RWPE2 (cell line): ENCODE results near the gene GPSM1.

Experiments
- ATAC-seq: fragments of 200-7000 bp; cut with Tn5 transposase; 3 replicates; pipeline ENCODE4 v1.9.1; 2021; ENCODE audit warnings: low read depth
- DNase-seq: peaks from one replicate; pipeline ENCODE4 v3.0.0-alpha.2; 2020; ENCODE audit warnings: low spot score
- H3K27ac ChIP-seq: fragments of 450-650 bp; 2 replicates; pipeline ENCODE4 v1.5.1; 2017; ENCODE audit warnings: mild to moderate bottlenecking; ENCODE audit not compliant: poor library complexity, severe bottlenecking
- H3K27me3 ChIP-seq: fragments of 250-450 bp; sonication (Bioruptor Pico); 2 replicates; pipeline ENCODE4 v1.5.1; 2021; ENCODE audit warnings: mild to moderate bottlenecking, moderate library complexity; ENCODE audit not compliant: insufficient read depth, poor library complexity, severe bottlenecking
- H3K36me3 ChIP-seq: fragments of 250-450 bp; sonication (Bioruptor Pico); 2 replicates; pipeline ENCODE4 v1.5.1; 2020; ENCODE audit warnings: low read depth, mild to moderate bottlenecking, moderate library complexity
- H3K4me1 ChIP-seq: fragments of 250-450 bp; sonication (Bioruptor Pico); 2 replicates; pipeline ENCODE4 v1.5.1; 2021; ENCODE audit warnings: mild to moderate bottlenecking, moderate library complexity; ENCODE audit not compliant: insufficient read depth, poor library complexity, severe bottlenecking
- H3K4me3 ChIP-seq: fragments of 250-450 bp; sonication (Bioruptor Pico); 2 replicates; pipeline ENCODE4 v1.5.1; 2021; ENCODE audit warnings: mild to moderate bottlenecking, moderate library complexity; ENCODE audit not compliant: severe bottlenecking
- H3K9me3 ChIP-seq: fragments of 250-450 bp; sonication (Bioruptor Pico); 2 replicates; pipeline ENCODE4 v1.5.1; 2021; ENCODE audit warnings: mild to moderate bottlenecking, moderate library complexity; ENCODE audit not compliant: severe bottlenecking
- CTCF ChIP-seq: fragments of 450-650 bp; IDR thresholded peaks from one replicate; pipeline ENCODE4 v1.5.1; 2017; ENCODE audit warnings: mild to moderate bottlenecking, moderate library complexity; ENCODE audit not compliant: poor library complexity, severe bottlenecking

The GPSM1 gene

GRCh38 chr9:136373300-136374182 lies 46.2 kb downstream of the GPSM1 start, which contains the start of gene CARD9:
Gene CARD9, minus strand, starts transcription at chr9:136373669. Its CDS starts 1,591 bp downstream, at chr9:136372078.
- DNase-seq, result no peak
- no peaks in the 10 kb centered on the region for H3K36me3 ChIP-seq
- H3K4me3 ChIP-seq, result no peak within 1 kb of the TSS
- H3K27me3 ChIP-seq, result no peaks in the 10 kb centered on the region
- H3K9me3 ChIP-seq, result no peaks in the 10 kb centered on the region
- H3K4me1 ChIP-seq, result no peaks in the 10 kb centered on the region
- TF ChIP-seq CTCF, result no peak
- ATAC-seq, result no peak
- no peak within 1 kb of the TSS for H3K27ac ChIP-seq

GRCh38 chr9:136374183-136374575 lies 46.8 kb downstream of the GPSM1 start:
- ATAC-seq (no peak), DNase-seq (no peak)
- no peak overlapping the region for H3K27ac ChIP-seq
- no peaks in the 10 kb centered on the region for H3K27me3 ChIP-seq
- no peak for TF ChIP-seq CTCF
- no peaks in the 10 kb centered on the region for H3K9me3 ChIP-seq
- H3K4me1 ChIP-seq, result no peaks in the 10 kb centered on the region
- H3K4me3 ChIP-seq, result no peak overlapping the region
- H3K36me3 ChIP-seq, result no peaks in the 10 kb centered on the region

- H3K9me3 ChIP-seq, result no peaks in the 10 kb centered on the region
- no peak for DNase-seq
- H3K36me3 ChIP-seq, result no peaks in the 10 kb centered on the region
- H3K4me3 ChIP-seq, result no peak overlapping the region
- no peaks in the 10 kb centered on the region for H3K4me1 ChIP-seq
- no peak for TF ChIP-seq CTCF
- H3K27ac ChIP-seq, result no peak overlapping the region
- H3K27me3 ChIP-seq, result no peaks in the 10 kb centered on the region
- no peak for ATAC-seq
Observed at GRCh38 chr9:136375096-136375495, 47.8 kb downstream of the GPSM1 start.

GRCh38 chr9:136376457-136376856 lies 49.1 kb downstream of the GPSM1 start:
- H3K4me3 ChIP-seq, result no peak overlapping the region
- ATAC-seq, result no peak
- no peak for TF ChIP-seq CTCF

More at GRCh38 chr9:136376457-136376856, 49.1 kb downstream of the GPSM1 start:
- Histone ChIP-seq H3K9me3 (no peaks in the 10 kb centered on the region), H3K27ac (no peak overlapping the region), H3K36me3 (0 out of 2 replicates have a peak, but pooled peaks cover 5% of the 10 kb centered on the region), H3K4me1 (no peaks in the 10 kb centered on the region), H3K27me3 (no peaks in the 10 kb centered on the region)
- DNase-seq, result no peak
